HCT116 (cell line): Measurements from ENCODE around the gene IP6K2. TPM values are rescaled to one million over a fixed set of nuclear protein-coding genes. Genes with fewer than 3 reads are reported as not detected.

ENCODE experiments used
- ATAC-seq: fragments of 200-7000 bp; cut with Tn5 transposase; 2 replicates; pipeline ENCODE4 v1.9.1; 2020; ENCODE audit warnings: mild to moderate bottlenecking, moderate library complexity
- BruUV-seq: library from RNA; stranded (reverse); fragments of 400-500 nt; replicated peaks from 2 replicates; lab custom pipeline; 2021; lab: Mats Ljungman, UMichigan
- CTCF ChIA-PET: fragments of 300-600 bp; sonication (Branson Sonifier 250); formaldehyde crosslinking; loops from one replicate; lab custom pipeline; 2021; ENCODE audit warnings: antibody characterized with exemption; lab: Charles Lee
- POLR2A ChIA-PET: fragments of 300-600, 350-600 bp; sonication (Branson Sonifier 250); formaldehyde crosslinking; loops from one replicate; lab custom pipeline; 2021; ENCODE audit warnings: antibody characterized with exemption; lab: Charles Lee
- RAD21 ChIA-PET, 2 experiments: fragments of 300-600 bp; sonication (Branson Sonifier 250); formaldehyde crosslinking; loops; one replicate each; lab custom pipeline; 2023; ENCODE audit warnings: low total read pairs in 2 of 2; ENCODE audit not compliant: uncharacterized antibody in 2 of 2, unreplicated experiment in 2 of 2, low non-redundant PET in 1 of 2; lab: Charles Lee
- DNase-seq: peaks from one replicate; pipeline ENCODE4 v3.0.0-alpha.2; 2010; ENCODE audit warnings: low read depth, low spot score
- H2AFZ ChIP-seq: fragments of 200-600 bp; shearing (Covaris generic), sonication (generic); 2 replicates; pipeline ENCODE4 v1.6.1; 2017; ENCODE audit warnings: low read depth, mixed run types, mixed read lengths, antibody characterized with exemption, low read length; ENCODE audit not compliant: poor library complexity, severe bottlenecking
- H3K27ac ChIP-seq: 2 replicates; pipeline ENCODE4 v1.5.1; 2012; ENCODE audit warnings: low read depth, low read length
- H3K27me3 ChIP-seq: fragments of 200-600 bp; sonication (generic); 2 replicates; pipeline ENCODE4 v1.6.1; 2016; ENCODE audit warnings: mixed run types, low read length, mixed read lengths; ENCODE audit not compliant: insufficient read depth
- H3K36me3 ChIP-seq, 2 experiments: fragments of 200-500 bp in 1 of 2; fragments of 200-600 bp in 1 of 2; sonication (Bioruptor generic) in 1 of 2; sonication (generic) in 1 of 2; 2 replicates each; pipeline versions ENCODE4 v1.5.1 to v1.6.1; 2014 to 2016; ENCODE audit warnings: low read length in 2 of 2, inconsistent platforms in 1 of 2, mixed read lengths in 1 of 2, mixed run types in 1 of 2; ENCODE audit not compliant: insufficient read depth in 2 of 2, control insufficient read depth in 1 of 2
- H3K4me1 ChIP-seq, 2 experiments: fragments of 200-600 bp in 1 of 2; sonication (generic) in 1 of 2; 2 replicates each; pipeline versions ENCODE4 v1.5.1 to v1.6.1; 2012 to 2017; ENCODE audit warnings: low read length in 2 of 2, inconsistent platforms in 1 of 2, mild to moderate bottlenecking in 1 of 2, mixed read lengths in 1 of 2, mixed run types in 1 of 2, moderate library complexity in 1 of 2; ENCODE audit not compliant: insufficient read depth in 2 of 2, control insufficient read depth in 1 of 2
- H3K4me2 ChIP-seq: fragments of 200-600 bp; sonication (generic); 2 replicates; pipeline ENCODE4 v1.6.1; 2017; ENCODE audit warnings: mixed run types, low read length, mixed read lengths
- H3K4me3 ChIP-seq, 2 experiments: fragments of 200-600 bp in 1 of 2; sonication (generic) in 1 of 2; replicated peaks in 1 of 2; 2 replicates each; pipeline ENCODE4 v1.5.1; 2011 to 2016; ENCODE audit warnings: low read length in 2 of 2, control low read depth in 1 of 2, low read depth in 1 of 2, mild to moderate bottlenecking in 1 of 2, mixed read lengths in 1 of 2, mixed run types in 1 of 2
- H3K79me2 ChIP-seq: fragments of 200-600 bp; sonication (generic); 2 replicates; pipeline ENCODE4 v1.6.1; 2017; ENCODE audit warnings: mild to moderate bottlenecking, mixed run types, low read length, moderate library complexity, mixed read lengths; ENCODE audit not compliant: insufficient read depth
- H3K9ac ChIP-seq: fragments of 200-600 bp; sonication (generic); 2 replicates; pipeline ENCODE4 v1.6.1; 2016; ENCODE audit warnings: low read length, mixed read lengths
- H3K9me2 ChIP-seq: fragments of 200-600 bp; sonication (generic), shearing (Covaris generic); 2 replicates; pipeline ENCODE4 v1.6.1; 2017; ENCODE audit warnings: mixed run types, mild to moderate bottlenecking, moderate library complexity; ENCODE audit not compliant: insufficient read depth
- H3K9me3 ChIP-seq, 2 experiments: fragments of 200-500 bp in 1 of 2; fragments of 200-600 bp in 1 of 2; sonication (Bioruptor generic) in 1 of 2; sonication (generic) in 1 of 2; 2 replicates each; pipeline ENCODE4 v1.6.1; 2014 to 2017; ENCODE audit warnings: low read length in 2 of 2, mixed read lengths in 2 of 2, inconsistent platforms in 1 of 2, low read depth in 1 of 2, mild to moderate bottlenecking in 1 of 2, mixed run types in 1 of 2, moderate library complexity in 1 of 2; ENCODE audit not compliant: control insufficient read depth in 1 of 2, insufficient read depth in 1 of 2
- H4K20me1 ChIP-seq: fragments of 200-600 bp; sonication (generic), shearing (Covaris generic); 2 replicates; pipeline ENCODE4 v1.6.1; 2017; ENCODE audit warnings: mixed run types, mild to moderate bottlenecking, moderate library complexity; ENCODE audit not compliant: insufficient read depth
- CBX3 ChIP-seq: IDR thresholded peaks from 2 replicates; pipeline ENCODE4 v1.6.1; 2012; ENCODE audit warnings: low read depth
- CEBPB ChIP-seq: IDR thresholded peaks from 2 replicates; pipeline ENCODE4 v1.6.1; 2012; ENCODE audit warnings: low read depth
- EGR1 ChIP-seq: IDR thresholded peaks from 2 replicates; pipeline ENCODE4 v1.6.1; 2012; ENCODE audit warnings: low read depth
- ELF1 ChIP-seq: IDR thresholded peaks from 2 replicates; pipeline ENCODE4 v1.6.1; 2012; ENCODE audit warnings: low read depth, borderline replicate concordance
- EZH2 ChIP-seq: fragments of 200-600 bp; sonication (generic); IDR thresholded peaks from 2 replicates; pipeline ENCODE4 v1.6.1; 2017; ENCODE audit warnings: antibody characterized with exemption, mixed run types
- EZH2phosphoT487 ChIP-seq: fragments of 200-600 bp; IDR thresholded peaks from 2 replicates; pipeline ENCODE4 v1.6.1; 2018; ENCODE audit warnings: antibody characterized with exemption, borderline replicate concordance
- POLR2A ChIP-seq: IDR thresholded peaks from 2 replicates; pipeline ENCODE4 v1.7.0; 2011; ENCODE audit warnings: borderline replicate concordance; ENCODE audit not compliant: insufficient read depth, insufficient read length; ENCODE audit errors: extremely low read depth
- POLR2AphosphoS5 ChIP-seq: IDR thresholded peaks from 2 replicates; pipeline ENCODE4 v1.6.1; 2011; ENCODE audit warnings: mild to moderate bottlenecking, low read depth, low read length, moderate library complexity
- RAD21 ChIP-seq: IDR thresholded peaks from 2 replicates; pipeline ENCODE4 v1.6.1; 2012; ENCODE audit warnings: low read depth, mild to moderate bottlenecking
- REST ChIP-seq: IDR thresholded peaks from 2 replicates; pipeline ENCODE4 v1.6.1; 2012; ENCODE audit warnings: low read depth
- SIN3A ChIP-seq: IDR thresholded peaks from 2 replicates; pipeline ENCODE4 v1.6.1; 2012; ENCODE audit warnings: low read depth
- SRF ChIP-seq: IDR thresholded peaks from 2 replicates; pipeline ENCODE4 v1.6.1; 2012; ENCODE audit warnings: low read depth
- TCF7L2 ChIP-seq: IDR thresholded peaks from 2 replicates; pipeline ENCODE4 v1.7.0; 2011; ENCODE audit warnings: borderline replicate concordance, inconsistent platforms; ENCODE audit not compliant: insufficient read depth, insufficient read length; ENCODE audit errors: extremely low read depth
- YY1 ChIP-seq: IDR thresholded peaks from 2 replicates; pipeline ENCODE4 v1.6.1; 2011; ENCODE audit warnings: low read length, low read depth, moderate library complexity, mild to moderate bottlenecking; ENCODE audit not compliant: insufficient replicate concordance; ENCODE audit errors: extremely low read depth
- ZBTB33 ChIP-seq: IDR thresholded peaks from 2 replicates; pipeline ENCODE4 v1.6.1; 2011; ENCODE audit warnings: mild to moderate bottlenecking, low read length, moderate library complexity; ENCODE audit not compliant: insufficient replicate concordance; ENCODE audit errors: extremely low read depth
- ZNF274 ChIP-seq: fragments of 200-500 bp; sonication (Bioruptor generic); IDR thresholded peaks from 2 replicates; pipeline ENCODE4 v1.6.1; 2014; ENCODE audit warnings: mild to moderate bottlenecking, low read depth, low read length, inconsistent platforms
- intact Hi-C: fragments of 100-400 bp; cut with micrococcal nuclease; formaldehyde crosslinking; loops from 2 replicates; pipeline ENCODE4 v1.10.0; 2022
- total RNA-seq: library from RNA; stranded (reverse); gene quantifications from one replicate; pipeline ENCODE4 v1.2.1, GENCODE V29; 2021; ENCODE audit not compliant: unreplicated experiment

Gene IP6K2
- total RNA-seq, 1 experiment from 2014 or later, result 89.5 TPM

GRCh38 chr3:48738926-48739616 lies 22.1 kb upstream of the IP6K2 start (continued):
- no peak for TF ChIP-seq EGR1
- no peak for TF ChIP-seq TCF7L2
- TF ChIP-seq POLR2A, result no peak
- no peak for TF ChIP-seq ELF1
- no peak for TF ChIP-seq SRF
- TF ChIP-seq EZH2, result no peak
- TF ChIP-seq, all 23 proteins: peak for 0

GRCh38 chr3:48738144-48738536 lies 21.1 kb upstream of the IP6K2 start:
- POLR2A ChIA-PET, result no interaction called here

More at GRCh38 chr3:48738144-48738536, 21.1 kb upstream of the IP6K2 start:
- H3K4me1 ChIP-seq, result peaks cover 11 to 12% of the 10 kb centered on the region in 2 experiments
- no peak overlapping the region for H3K4me3 ChIP-seq
- H4K20me1 ChIP-seq, result no peaks in the 10 kb centered on the region
- H3K9me3 ChIP-seq, result no peaks in the 10 kb centered on the region
- H3K79me2 ChIP-seq, result no peaks in the 10 kb centered on the region
- DNase-seq (no peak), ATAC-seq (no peak)
- H3K4me2 ChIP-seq, result no peak overlapping the region
- H3K36me3 ChIP-seq, result no peaks in the 10 kb centered on the region
- BruUV-seq, result no TSS peak
- ChIA-PET RAD21 (no interaction called here), CTCF (interaction anchor here (0.8 kb wide), 1 partner anchor 27 kb away, joined by 3 read pairs; no protein-coding TSS in a partner anchor)
- no peak overlapping the region for H3K27ac ChIP-seq
- H3K9ac ChIP-seq, result no peak overlapping the region
- intact Hi-C loops, result no loop called here
- H2AFZ ChIP-seq, result no peak overlapping the region
- TF ChIP-seq EZH2, result no peak
- no peak for TF ChIP-seq CBX3
- no peak for TF ChIP-seq ELF1
- TF ChIP-seq ZNF274, result no peak
- no peak for TF ChIP-seq TCF7L2
- TF ChIP-seq REST, result no peak
- TF ChIP-seq RAD21, result no peak
- TF ChIP-seq ZBTB33, result no peak
- no peak for TF ChIP-seq EGR1
- TF ChIP-seq CEBPB, result no peak
- no peak for TF ChIP-seq POLR2AphosphoS5
- TF ChIP-seq SIN3A, result no peak
- no peak for TF ChIP-seq POLR2A
- no peak for TF ChIP-seq EZH2phosphoT487
- no peak for TF ChIP-seq YY1
- TF ChIP-seq, all 23 proteins: peak for 0
- no peaks in the 10 kb centered on the region for H3K27me3 ChIP-seq
- no peaks in the 10 kb centered on the region for H3K9me2 ChIP-seq
